Testis (tissue), 2 donors: ENCODE measurements around the gene RPL31.

Experiments
- POLR2A ChIP-seq: fragments of 450-650 bp; IDR thresholded peaks from one replicate; pipeline ENCODE4 v1.6.1; 2017; ENCODE audit warnings: antibody characterized with exemption, mild to moderate bottlenecking, moderate library complexity
- TF ChIP-seq, protein P1 (sequence below), 3 experiments: fragments of 450-650 bp in 2 of 3; fragments of 200-600 bp in 1 of 3; sonication (generic) in 1 of 3; IDR thresholded peaks; one replicate each; pipeline ENCODE4 v1.5.1; 2016 to 2019; ENCODE audit warnings: antibody characterized with exemption in 3 of 3, mild to moderate bottlenecking in 2 of 3, moderate library complexity in 1 of 3

DNA sequence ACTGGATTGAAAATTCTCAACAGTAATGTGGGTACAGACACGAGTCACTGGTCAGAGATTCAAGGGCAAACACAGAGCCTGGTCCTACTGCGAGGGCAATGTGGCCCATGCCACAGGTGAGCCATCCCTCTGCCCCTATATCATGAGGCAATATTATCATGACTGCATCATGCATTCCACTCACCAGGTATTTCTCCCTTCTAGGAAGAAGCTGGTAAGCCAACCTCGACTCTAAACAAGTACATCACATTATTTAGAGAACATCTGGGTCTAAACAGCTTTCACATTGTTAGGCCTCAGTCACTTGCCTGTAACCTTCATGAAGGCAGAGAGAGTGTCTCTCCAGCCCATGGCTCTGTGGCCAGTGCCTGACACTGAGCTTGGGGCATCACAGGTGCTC is 14.6 kb upstream of the RPL31 start:
- TF ChIP-seq POLR2A, result no peak
- TF ChIP-seq, protein P1, sequence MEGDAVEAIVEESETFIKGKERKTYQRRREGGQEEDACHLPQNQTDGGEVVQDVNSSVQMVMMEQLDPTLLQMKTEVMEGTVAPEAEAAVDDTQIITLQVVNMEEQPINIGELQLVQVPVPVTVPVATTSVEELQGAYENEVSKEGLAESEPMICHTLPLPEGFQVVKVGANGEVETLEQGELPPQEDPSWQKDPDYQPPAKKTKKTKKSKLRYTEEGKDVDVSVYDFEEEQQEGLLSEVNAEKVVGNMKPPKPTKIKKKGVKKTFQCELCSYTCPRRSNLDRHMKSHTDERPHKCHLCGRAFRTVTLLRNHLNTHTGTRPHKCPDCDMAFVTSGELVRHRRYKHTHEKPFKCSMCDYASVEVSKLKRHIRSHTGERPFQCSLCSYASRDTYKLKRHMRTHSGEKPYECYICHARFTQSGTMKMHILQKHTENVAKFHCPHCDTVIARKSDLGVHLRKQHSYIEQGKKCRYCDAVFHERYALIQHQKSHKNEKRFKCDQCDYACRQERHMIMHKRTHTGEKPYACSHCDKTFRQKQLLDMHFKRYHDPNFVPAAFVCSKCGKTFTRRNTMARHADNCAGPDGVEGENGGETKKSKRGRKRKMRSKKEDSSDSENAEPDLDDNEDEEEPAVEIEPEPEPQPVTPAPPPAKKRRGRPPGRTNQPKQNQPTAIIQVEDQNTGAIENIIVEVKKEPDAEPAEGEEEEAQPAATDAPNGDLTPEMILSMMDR (IDR thresholded peaks at IDR 0.05), result no peak
